LoVo (cell line): ENCODE results near the gene LRCH4.

Experiments
- DNase-seq: peaks from one replicate; pipeline ENCODE4 v3.0.0-alpha.2; 2016; ENCODE audit warnings: low spot score

The LRCH4 gene

GRCh38 chr7:100604976-100605911 is 19.3 kb upstream of the LRCH4 start:
- DNase-seq = no peak

GRCh38 chr7:100604028-100604975 is 18.4 kb upstream of the LRCH4 start:
- DNase-seq = peak; percentile 85

- DNase-seq = no peak
These were observed 17.7 kb upstream of the LRCH4 start for GRCh38 chr7:100603726-100604027.

- no peak for DNase-seq
These were observed 17.2 kb upstream of the LRCH4 start for GRCh38 chr7:100602889-100603725.

- DNase-seq = no peak
These were observed 14.8 kb upstream of the LRCH4 start for GRCh38 chr7:100600730-100601038.

- DNase-seq = no peak
These were observed 14.2 kb upstream of the LRCH4 start for GRCh38 chr7:100599911-100600729.

- no peak for DNase-seq
These were observed 12.5 kb upstream of the LRCH4 start for GRCh38 chr7:100598425-100598824.

GRCh38 chr7:100595188-100595587 is 9.3 kb upstream of the LRCH4 start:
- DNase-seq = no peak

GRCh38 chr7:100591596-100591995 is 5.7 kb upstream of the LRCH4 start:
- DNase-seq = no peak

GRCh38 chr7:100590077-100590737 is 4.3 kb upstream of the LRCH4 start:
- no peak for DNase-seq

- no peak for DNase-seq
These were observed 3.5 kb upstream of the LRCH4 start for GRCh38 chr7:100589341-100589947.

GRCh38 chr7:100588438-100588837 is 2.5 kb upstream of the LRCH4 start:
- peak; percentile 35 for DNase-seq

- peak; percentile 100 for DNase-seq
These were observed 517 bp upstream of the LRCH4 start, which contains the start of gene FBXO24 for GRCh38 chr7:100586266-100587025. TSS of gene FBXO24 (plus strand) at chr7:100586328. CDS start at chr7:100586626, 298 bp downstream.

- peak; percentile 77 for DNase-seq
These were observed 1.0 kb downstream of the LRCH4 start for GRCh38 chr7:100584683-100585510.

- DNase-seq = no peak
These were observed 1.8 kb downstream of the LRCH4 start for GRCh38 chr7:100584054-100584682.

- DNase-seq = no peak
These were observed 2.5 kb downstream of the LRCH4 start for GRCh38 chr7:100583132-100584053.

GRCh38 chr7:100582650-100583049 is 3.3 kb downstream of the LRCH4 start:
- no peak for DNase-seq
